ENCODE results near the gene ORC5.

DNA sequence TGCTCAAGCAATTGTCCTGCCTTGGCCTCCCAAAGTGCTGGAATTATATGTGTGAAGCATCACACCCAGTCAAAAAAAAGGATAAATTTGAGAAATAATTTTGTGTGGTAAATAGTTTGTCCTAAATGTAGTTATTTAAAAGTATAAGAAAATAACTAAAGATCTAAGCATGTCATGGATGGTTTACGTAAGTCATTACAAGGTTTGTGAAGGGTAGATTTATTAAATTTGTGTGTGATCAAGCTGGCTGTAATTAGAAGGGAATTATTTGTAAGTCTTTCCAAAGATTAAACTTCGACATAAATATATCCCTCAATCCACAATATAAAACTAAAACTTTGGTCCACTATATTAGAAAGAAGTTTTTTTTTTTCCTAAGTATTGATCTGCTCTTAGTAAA lies 28.6 kb downstream of the ORC5 start:
- TF ChIP-seq, protein P1, sequence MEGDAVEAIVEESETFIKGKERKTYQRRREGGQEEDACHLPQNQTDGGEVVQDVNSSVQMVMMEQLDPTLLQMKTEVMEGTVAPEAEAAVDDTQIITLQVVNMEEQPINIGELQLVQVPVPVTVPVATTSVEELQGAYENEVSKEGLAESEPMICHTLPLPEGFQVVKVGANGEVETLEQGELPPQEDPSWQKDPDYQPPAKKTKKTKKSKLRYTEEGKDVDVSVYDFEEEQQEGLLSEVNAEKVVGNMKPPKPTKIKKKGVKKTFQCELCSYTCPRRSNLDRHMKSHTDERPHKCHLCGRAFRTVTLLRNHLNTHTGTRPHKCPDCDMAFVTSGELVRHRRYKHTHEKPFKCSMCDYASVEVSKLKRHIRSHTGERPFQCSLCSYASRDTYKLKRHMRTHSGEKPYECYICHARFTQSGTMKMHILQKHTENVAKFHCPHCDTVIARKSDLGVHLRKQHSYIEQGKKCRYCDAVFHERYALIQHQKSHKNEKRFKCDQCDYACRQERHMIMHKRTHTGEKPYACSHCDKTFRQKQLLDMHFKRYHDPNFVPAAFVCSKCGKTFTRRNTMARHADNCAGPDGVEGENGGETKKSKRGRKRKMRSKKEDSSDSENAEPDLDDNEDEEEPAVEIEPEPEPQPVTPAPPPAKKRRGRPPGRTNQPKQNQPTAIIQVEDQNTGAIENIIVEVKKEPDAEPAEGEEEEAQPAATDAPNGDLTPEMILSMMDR (IDR thresholded peaks at IDR 0.05), result no peak
- no peak for TF ChIP-seq ZFX (IDR thresholded peaks at IDR 0.05; ENCODE audit: borderline replicate concordance)

Data from 22Rv1 (cell line).